Endothelial cell of umbilical vein (primary cell): ENCODE results near the gene KAZN. TPM values are rescaled to one million over a fixed set of nuclear protein-coding genes. Genes with fewer than 3 reads are reported as not detected.

Experiments
- BruUV-seq: library from RNA; stranded (reverse); fragments of 400-500 nt; replicated peaks from 2 replicates; lab custom pipeline; 2021; lab: Mats Ljungman, UMichigan
- CTCF ChIA-PET: fragments of 300-600, 350-600 bp; sonication (Branson Sonifier 250); formaldehyde crosslinking; loops from one replicate; lab custom pipeline; 2021; ENCODE audit warnings: antibody characterized with exemption, inconsistent platforms; lab: Charles Lee
- POLR2A ChIA-PET: fragments of 300-600, 350-600 bp; sonication (Branson Sonifier 250); formaldehyde crosslinking; loops from one replicate; lab custom pipeline; 2021; ENCODE audit warnings: antibody characterized with exemption, inconsistent platforms; lab: Charles Lee
- DNase-seq: peaks from one replicate; pipeline ENCODE4 v3.0.0-alpha.2; 2011; ENCODE audit warnings: low read depth, low spot score
- FAIRE-seq: peaks from 2 replicates; lab custom pipeline; 2011; peaks lifted over from hg19 to GRCh38; lab: Jason Lieb, UNC
- H2AFZ ChIP-seq: 2 replicates; pipeline ENCODE4 v1.6.0; 2012; ENCODE audit warnings: low read depth, low read length, control low read depth, inconsistent platforms
- H3K27ac ChIP-seq: 2 replicates; pipeline ENCODE4 v1.5.1; 2011; ENCODE audit warnings: low read depth, mild to moderate bottlenecking, control low read depth, low read length, moderate library complexity; ENCODE audit not compliant: insufficient read depth
- H3K27me3 ChIP-seq, 2 experiments: 2 replicates each; pipeline versions ENCODE4 v1.6.0 to v1.6.1; 2011; ENCODE audit warnings: low read length in 2 of 2, mixed read lengths in 1 of 2; ENCODE audit not compliant: control insufficient read depth in 2 of 2, insufficient read depth in 2 of 2
- H3K36me3 ChIP-seq, 2 experiments: 2 replicates in 1 of 2; 3 replicates in 1 of 2; pipeline ENCODE4 v1.5.1; 2011; ENCODE audit warnings: low read length in 2 of 2, mild to moderate bottlenecking in 1 of 2, moderate library complexity in 1 of 2; ENCODE audit not compliant: control insufficient read depth in 2 of 2, insufficient read depth in 2 of 2; ENCODE audit errors: extremely low read depth in 1 of 2
- H3K4me1 ChIP-seq: 3 replicates; pipeline ENCODE4 v1.5.1; 2011; ENCODE audit warnings: mild to moderate bottlenecking, low read length; ENCODE audit not compliant: control insufficient read depth, insufficient read depth; ENCODE audit errors: extremely low read depth
- H3K4me2 ChIP-seq: 2 replicates; pipeline ENCODE4 v1.6.1; 2011; ENCODE audit warnings: low read length, control low read depth, mixed read lengths; ENCODE audit not compliant: insufficient read depth
- H3K4me3 ChIP-seq, 3 experiments: fragments of 200-600 bp in 1 of 3; sonication (generic), shearing (Covaris generic) in 1 of 3; replicated peaks in 1 of 3; 2 replicates each; pipeline ENCODE4 v1.5.1; 2011 to 2016; ENCODE audit warnings: control low read depth in 3 of 3, low read length in 3 of 3, mild to moderate bottlenecking in 2 of 3, inconsistent platforms in 1 of 3, low read depth in 1 of 3, moderate library complexity in 1 of 3; ENCODE audit not compliant: insufficient read depth in 1 of 3
- H3K79me2 ChIP-seq: 2 replicates; pipeline ENCODE4 v1.6.0; 2012; ENCODE audit warnings: low read length, inconsistent platforms; ENCODE audit not compliant: control insufficient read depth, insufficient read depth
- H3K9ac ChIP-seq: replicated peaks from 2 replicates; pipeline ENCODE3; 2011; ENCODE audit warnings: low read length, control low read depth; ENCODE audit not compliant: insufficient read depth; ENCODE audit errors: extremely low read depth
- H3K9me1 ChIP-seq: replicated peaks from 3 replicates; pipeline ENCODE4 v1.6.0; 2011; ENCODE audit warnings: mild to moderate bottlenecking, low read length; ENCODE audit not compliant: control insufficient read depth, insufficient read depth; ENCODE audit errors: extremely low read depth
- H3K9me3 ChIP-seq: replicated peaks from 2 replicates; pipeline ENCODE4 v1.5.1; 2012; ENCODE audit warnings: low read length, inconsistent platforms; ENCODE audit not compliant: control insufficient read depth, insufficient read depth
- H4K20me1 ChIP-seq: replicated peaks from 2 replicates; pipeline ENCODE3; 2011; ENCODE audit warnings: mild to moderate bottlenecking, low read length; ENCODE audit not compliant: control insufficient read depth, insufficient read depth; ENCODE audit errors: extremely low read depth
- CTCF ChIP-seq, 2 donors: IDR thresholded peaks; 1 replicate in 1 of 2; 2 replicates in 1 of 2; pipeline ENCODE4 v1.5.1; 2011; ENCODE audit warnings: low read length in 2 of 2, mild to moderate bottlenecking in 2 of 2, moderate library complexity in 2 of 2, control low read depth in 1 of 2, inconsistent platforms in 1 of 2, low read depth in 1 of 2; ENCODE audit not compliant: insufficient read depth in 1 of 2; ENCODE audit errors: extremely low read depth in 1 of 2
- EZH2 ChIP-seq: IDR thresholded peaks from 2 replicates; pipeline ENCODE4 v1.6.1; 2012; ENCODE audit warnings: borderline replicate concordance, low read depth, mild to moderate bottlenecking, moderate library complexity, low read length, inconsistent platforms; ENCODE audit not compliant: severe bottlenecking
- FOS ChIP-seq: IDR thresholded peaks from 2 replicates; pipeline ENCODE4 v1.6.1; 2011; ENCODE audit warnings: mild to moderate bottlenecking, low read length, moderate library complexity, borderline replicate concordance; ENCODE audit not compliant: insufficient read depth
- GATA2 ChIP-seq: IDR thresholded peaks from 2 replicates; pipeline ENCODE4 v1.7.0; 2011; ENCODE audit warnings: low read depth, mild to moderate bottlenecking, moderate library complexity, mixed read lengths, low read length; ENCODE audit not compliant: insufficient read length, insufficient read depth
- JUN ChIP-seq: IDR thresholded peaks from 2 replicates; pipeline ENCODE4 v1.6.1; 2011; ENCODE audit warnings: borderline replicate concordance, low read depth; ENCODE audit not compliant: insufficient read length, insufficient read depth
- MAX ChIP-seq: IDR thresholded peaks from 2 replicates; pipeline ENCODE4 v1.6.1; 2011; ENCODE audit not compliant: insufficient read depth, insufficient read length
- MYC ChIP-seq: IDR thresholded peaks from one replicate; pipeline ENCODE4 v1.6.1; 2011; ENCODE audit warnings: mild to moderate bottlenecking, low read depth, low read length
- POLR2A ChIP-seq: IDR thresholded peaks from 2 replicates; pipeline ENCODE4 v1.6.1; 2012; ENCODE audit warnings: low read depth, mild to moderate bottlenecking, control low read depth, low read length
- POLR2AphosphoS5 ChIP-seq: IDR thresholded peaks from 2 replicates; pipeline ENCODE4 v1.6.1; 2012; ENCODE audit warnings: low read depth, mild to moderate bottlenecking, control low read depth, low read length, moderate library complexity; ENCODE audit not compliant: insufficient read depth
- dilution Hi-C: fragments of 300-500 bp; cut with MboI; formaldehyde crosslinking; loops from one replicate; pipeline ENCODE4 v1.15.0; 2019; ENCODE audit warnings: low sequenced_read_pairs; ENCODE audit not compliant: extremely low pct_ligation_motif_present
- intact Hi-C: fragments of 100-400 bp; cut with micrococcal nuclease; formaldehyde crosslinking; loops from one replicate; pipeline ENCODE4 v1.10.0; 2022
- polyA plus RNA-seq, 4 experiments: library from polyadenylated mRNA; depleted of rRNA in 3 of 4; stranded (reverse) in 3 of 4; unstranded in 1 of 4; fragments of >200 nt; gene quantifications; 2 replicates each; pipeline versions ENCODE4 v1.2.1 to v1.2.3, GENCODE V29; 2011 to 2012; ENCODE audit warnings: missing spikeins in 1 of 4
- total RNA-seq: library from RNA; stranded (reverse); gene quantifications from 2 replicates; pipeline ENCODE4 v1.2.3, GENCODE V29; 2021

The KAZN gene
- total and polyA plus RNA-seq, 2 donors (not counting 3 experiments of a cell fraction or from before 2014, with no cell fraction given), result 1.6 to 5.8 TPM

DNA sequence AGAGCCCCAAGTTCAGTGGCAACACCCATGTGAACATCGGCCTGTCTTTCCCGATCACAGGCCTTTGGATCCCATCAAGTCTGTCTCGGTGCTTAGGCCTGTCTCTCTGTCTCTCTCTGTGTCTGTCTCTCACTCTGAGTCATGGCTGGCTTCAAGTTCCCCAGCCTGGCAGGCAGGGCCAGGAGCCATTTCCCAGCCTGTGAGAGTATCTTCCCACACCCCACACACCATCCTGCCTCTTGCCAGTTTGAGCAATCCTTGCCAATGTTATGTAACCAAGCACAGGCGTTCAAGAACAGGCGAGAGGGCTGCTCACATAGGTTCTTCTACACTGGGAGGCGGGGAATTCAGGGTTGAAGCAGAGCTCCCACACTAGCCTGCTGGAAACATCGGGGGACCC, 485.1 kb downstream of the KAZN start:
- Histone ChIP-seq H3K4me3 (no peak overlapping the region), H3K4me2 (no peak overlapping the region), H3K9me1 (no peaks in the 10 kb centered on the region), H2AFZ (no peak overlapping the region), H3K9me3 (no peaks in the 10 kb centered on the region), H3K36me3 (no peaks in the 10 kb centered on the region), H3K27me3 (no peaks in the 10 kb centered on the region), H4K20me1 (no peaks in the 10 kb centered on the region), H3K79me2 (no peaks in the 10 kb centered on the region), H3K9ac (no peak overlapping the region), H3K27ac (no peak overlapping the region), H3K4me1 (no peaks in the 10 kb centered on the region)
- intact Hi-C loops (no loop called here), dilution Hi-C loops (no loop called here)
- no TSS peak for BruUV-seq
- no peak for DNase-seq
- no peak for FAIRE-seq
- no peak for TF ChIP-seq CTCF (IDR thresholded peaks at IDR 0.05; ENCODE audit: extremely low read depth in 1 of 2, insufficient read depth in 1 of 2, low read depth in 1 of 2, low read length in 2 of 2)
- no peak for TF ChIP-seq MAX
- TF ChIP-seq MYC, result no peak
- no peak for TF ChIP-seq POLR2A
- POLR2A ChIA-PET, result no interaction called here
- CTCF ChIA-PET, result no interaction called here

- intact Hi-C loops (no loop called here), dilution Hi-C loops (no loop called here)
- no peaks in the 10 kb centered on the region for H4K20me1 ChIP-seq
- TF ChIP-seq EZH2 (no peak), MYC (no peak), MAX (no peak), POLR2AphosphoS5 (no peak), CTCF (IDR thresholded peaks at IDR 0.05; ENCODE audit: extremely low read depth in 1 of 2, insufficient read depth in 1 of 2, low read depth in 1 of 2, low read length in 2 of 2) (no peak), GATA2 (no peak), FOS (no peak), POLR2A (no peak), JUN (no peak)
- no peaks in the 10 kb centered on the region for H3K9me3 ChIP-seq
- no peak for DNase-seq
- no peaks in the 10 kb centered on the region for H3K36me3 ChIP-seq
- ChIA-PET POLR2A (no interaction called here), CTCF (interaction anchor here (0.8 to 1.0 kb wide), 2 partner anchors 8 to 195 kb away, joined by 3 read pairs; no protein-coding TSS in a partner anchor)
- FAIRE-seq, result no peak
- no peak overlapping the region for H3K4me3 ChIP-seq
- no peaks in the 10 kb centered on the region for H3K9me1 ChIP-seq
- no peak overlapping the region for H3K27ac ChIP-seq
- no peaks in the 10 kb centered on the region for H3K27me3 ChIP-seq
- no peak overlapping the region for H3K9ac ChIP-seq
- no peak overlapping the region for H3K4me2 ChIP-seq
- no peaks in the 10 kb centered on the region for H3K79me2 ChIP-seq
- H3K4me1 ChIP-seq, result peaks cover 11% of the 10 kb centered on the region
- no peak overlapping the region for H2AFZ ChIP-seq
- no TSS peak for BruUV-seq
These were observed 489.9 kb downstream of the KAZN start for GRCh38 chr1:15088281-15088971.
